ENCODE measurements around the gene LRIG3.
"Not testable (repeated sequence)": the region's sequence is repeated elsewhere in the genome, so short reads cannot be mapped to it uniquely, and the experiment has no call there.

Gene LRIG3

GRCh38 chr12:58931518-58931917, 11.2 kb upstream of the LRIG3 start:
- DNase-seq: no peak

- no peak for DNase-seq
These were observed 10.5 kb upstream of the LRIG3 start for GRCh38 chr12:58930770-58931324.

DNA sequence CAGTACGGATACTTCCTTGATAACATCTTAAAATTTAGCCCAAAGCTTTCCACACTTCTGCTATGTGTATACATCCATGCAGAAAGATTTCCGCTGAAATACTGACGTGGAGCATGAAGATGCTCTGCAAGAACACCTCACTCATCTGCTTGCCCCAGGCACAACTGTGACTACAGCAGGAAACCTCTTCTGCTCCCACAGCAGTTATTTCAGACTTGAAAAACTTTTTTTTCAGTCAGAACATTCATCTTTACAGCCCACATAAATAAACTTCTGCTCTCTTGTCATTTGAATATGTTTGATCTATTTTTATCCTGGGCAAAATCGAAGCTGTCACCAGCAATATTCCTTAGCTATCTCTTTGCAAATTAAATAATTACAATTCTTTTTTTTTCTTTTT, 6.8 kb upstream of the LRIG3 start:
- no peak for DNase-seq

- DNase-seq: no peak
These were observed 6.3 kb upstream of the LRIG3 start for GRCh38 chr12:58926586-58926985.

DNA sequence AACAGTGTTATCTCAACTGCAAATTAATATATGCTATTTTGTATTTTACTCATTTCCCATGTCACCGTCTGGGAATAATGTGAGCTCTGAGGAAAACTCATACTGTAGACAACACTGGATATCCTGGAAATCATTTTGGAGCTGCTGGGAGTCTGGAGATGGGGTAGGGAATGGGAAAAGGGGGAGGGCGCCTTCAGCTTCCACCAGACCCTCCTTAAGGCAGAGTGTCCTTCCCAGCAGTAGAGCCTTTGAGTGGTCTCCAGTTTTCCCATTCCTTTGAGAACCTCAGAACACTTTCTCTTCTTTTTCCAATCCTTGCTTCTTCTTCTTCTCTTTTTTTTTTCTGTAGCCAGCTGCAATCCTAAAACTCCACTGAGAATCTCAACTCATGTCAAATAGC, 5.4 kb upstream of the LRIG3 start:
- DNase-seq: no peak

DNA sequence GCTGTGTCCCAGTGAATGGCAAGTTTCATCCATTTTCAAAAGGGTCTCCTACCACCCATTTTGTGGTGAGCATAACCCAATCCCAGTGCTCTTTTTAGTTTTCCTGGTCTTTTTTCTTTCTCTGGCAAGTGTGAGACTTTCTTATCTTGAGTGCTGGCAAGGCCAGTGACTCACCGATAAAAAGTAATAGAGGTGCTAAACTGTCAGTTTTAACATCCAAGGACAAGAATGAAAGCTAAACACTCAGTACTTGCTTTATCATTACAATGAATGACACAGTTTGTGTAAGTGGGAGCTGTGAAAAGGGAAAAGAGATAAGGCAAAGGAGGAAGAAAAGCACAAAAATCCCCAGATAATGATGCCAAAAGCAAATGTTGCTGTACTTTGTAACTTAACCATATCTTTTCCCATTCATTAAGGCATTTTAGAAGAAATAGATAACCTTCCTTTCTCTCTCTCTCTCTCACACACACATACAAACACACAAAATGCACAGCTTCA, 4.9 kb upstream of the LRIG3 start:
- no peak for DNase-seq

- no peak for DNase-seq
These were observed 4.3 kb upstream of the LRIG3 start for GRCh38 chr12:58924652-58925051.

- DNase-seq: no peak
These were observed 3.5 kb upstream of the LRIG3 start for GRCh38 chr12:58923781-58924180.

- no peak for DNase-seq
These were observed 2.5 kb upstream of the LRIG3 start for GRCh38 chr12:58922849-58923248.

DNA sequence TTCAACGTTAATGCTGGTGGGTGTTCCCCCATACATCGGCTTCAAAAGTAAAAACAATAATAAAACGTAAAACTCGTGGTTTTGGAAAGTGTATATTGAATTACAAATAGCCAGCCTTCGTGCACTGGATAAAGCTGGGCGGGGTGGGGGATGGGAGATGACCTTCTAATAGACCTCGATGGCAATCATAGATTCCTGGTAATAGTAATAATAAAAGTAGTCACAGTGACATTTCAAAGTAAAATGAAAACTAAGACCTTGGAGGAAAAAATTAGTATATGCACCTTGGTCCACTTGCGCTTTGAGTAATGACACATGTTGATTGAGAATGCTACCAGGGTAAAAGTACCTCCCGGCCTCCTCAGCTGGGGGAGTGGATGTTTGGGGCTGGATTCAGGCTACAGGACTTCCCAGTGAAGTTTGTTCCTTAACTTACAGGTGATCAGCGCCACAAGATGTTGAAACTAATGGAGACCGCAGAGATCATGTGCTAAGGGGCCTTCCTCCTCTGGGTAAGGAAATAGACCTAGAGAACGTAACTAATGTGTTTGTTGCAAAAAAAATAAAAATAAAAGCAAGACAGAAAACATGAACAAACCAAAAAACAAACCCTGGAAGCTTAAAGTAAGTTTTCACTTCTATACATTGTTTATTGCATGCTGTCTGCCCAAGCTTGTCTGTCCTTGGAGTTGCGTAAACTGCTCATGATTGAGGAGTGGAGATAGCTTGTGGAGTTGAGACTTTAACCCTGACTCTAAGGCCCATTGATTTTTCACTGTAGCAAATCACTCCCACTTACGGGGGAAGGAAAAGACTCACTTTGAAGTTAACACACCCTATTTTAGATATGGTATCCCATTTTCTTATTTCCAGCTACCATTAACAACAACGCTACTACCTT, 907 bp upstream of the LRIG3 start:
- DNase-seq: no peak

DNA sequence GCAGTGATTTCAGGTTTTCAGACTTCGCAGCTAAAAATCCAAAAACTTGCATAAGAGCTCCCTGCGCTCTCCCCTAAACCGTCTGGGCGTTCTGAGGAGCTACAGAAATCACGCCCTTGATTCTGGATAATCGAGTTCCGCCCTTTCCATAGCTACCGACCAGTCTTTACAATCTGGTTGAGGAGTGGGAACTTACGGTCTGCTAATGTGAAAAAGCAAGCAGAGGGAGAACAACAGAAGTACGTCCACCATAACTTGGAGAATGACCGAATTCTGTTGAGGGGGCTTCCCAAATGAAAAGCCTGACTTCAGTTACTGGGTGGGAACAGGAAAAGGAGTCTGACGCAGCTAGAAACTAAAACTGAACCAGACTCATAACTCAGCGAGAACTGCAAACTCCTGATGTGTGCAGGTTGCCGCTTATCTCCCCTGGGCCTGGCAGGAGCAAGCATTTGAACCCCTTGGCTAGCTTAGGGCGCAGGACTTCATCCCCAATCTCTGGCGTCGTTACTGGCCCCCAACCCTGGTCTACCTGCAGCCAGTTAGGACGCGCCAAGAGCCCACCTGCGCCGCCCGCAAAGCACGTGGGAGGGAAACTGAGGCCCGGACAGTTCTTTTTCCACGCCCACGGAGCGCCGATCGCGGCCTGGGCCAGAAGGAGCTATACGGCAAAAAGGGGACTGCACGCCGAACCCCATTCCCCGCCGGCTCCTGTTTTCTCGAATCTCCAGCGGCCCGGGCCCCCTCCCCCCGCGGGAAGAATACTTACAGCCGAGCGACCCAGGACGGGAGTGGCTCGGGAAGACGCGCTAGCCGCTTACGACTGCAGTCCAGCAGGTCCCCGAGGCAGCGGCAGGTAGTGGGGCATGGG, 838 bp downstream of the LRIG3 start:
- DNase-seq: no peak

GRCh38 chr12:58918469-58918844, 1.8 kb downstream of the LRIG3 start:
- DNase-seq: no peak

DNA sequence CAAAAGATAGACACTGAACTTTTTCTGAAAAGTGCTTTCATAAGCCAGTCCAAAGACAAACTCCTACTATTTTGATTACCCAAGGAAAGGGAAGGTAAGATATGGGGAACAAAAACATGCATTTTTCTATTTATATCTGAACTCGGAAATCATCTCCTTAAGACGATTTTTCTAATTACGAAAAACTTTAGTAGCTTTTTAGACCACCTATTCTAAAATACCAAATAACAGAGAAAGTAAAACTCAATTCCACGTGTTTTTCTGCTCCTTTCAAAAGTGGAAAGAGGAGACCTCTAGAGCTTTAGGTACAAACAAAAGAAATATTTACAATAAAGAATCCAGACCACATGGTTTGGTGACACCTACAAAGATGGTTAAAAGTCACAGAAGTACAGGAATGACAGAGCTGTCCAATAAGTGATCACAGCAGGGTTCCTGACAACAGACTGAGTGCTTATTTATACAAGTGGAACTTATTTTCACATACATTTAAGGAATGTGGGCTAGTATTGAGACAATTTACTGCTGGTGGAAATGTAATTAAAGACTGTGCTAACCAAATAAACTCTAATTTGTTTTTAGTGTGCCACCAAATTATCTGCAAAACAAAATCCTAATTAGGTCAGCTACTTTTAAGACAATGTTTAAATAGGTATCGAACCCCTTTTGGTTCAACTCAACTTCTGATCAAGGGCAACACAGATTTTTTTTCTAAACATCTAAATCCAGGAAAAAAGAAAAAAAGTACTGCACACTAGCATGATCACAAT, 2.4 kb downstream of the LRIG3 start:
- no peak for DNase-seq

- DNase-seq: no peak
These were observed 3.3 kb downstream of the LRIG3 start for GRCh38 chr12:58916921-58917511.

- no peak for DNase-seq
These were observed 4.1 kb downstream of the LRIG3 start for GRCh38 chr12:58916161-58916621.

DNA sequence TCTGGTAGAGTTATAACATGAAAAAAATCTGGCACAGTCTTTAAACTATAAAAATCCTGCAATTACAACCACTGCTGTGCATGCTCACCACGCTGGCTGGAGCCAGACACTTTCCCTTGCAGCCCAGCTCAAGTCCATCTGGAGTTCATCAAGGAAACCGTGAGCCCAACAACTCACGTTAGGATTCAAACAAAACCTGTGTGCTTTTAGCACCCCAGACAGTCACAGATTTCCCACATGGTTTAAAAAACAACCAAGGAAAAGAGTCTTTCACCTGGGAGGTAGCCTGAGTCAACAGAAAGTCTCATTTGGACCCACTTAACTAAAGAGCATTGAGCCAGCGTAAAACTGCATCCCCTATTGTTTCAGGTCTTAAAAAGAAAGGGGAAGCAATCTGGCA, 4.7 kb downstream of the LRIG3 start:
- no peak for DNase-seq

- no peak for DNase-seq
These were observed 5.3 kb downstream of the LRIG3 start for GRCh38 chr12:58915037-58915436.

DNA sequence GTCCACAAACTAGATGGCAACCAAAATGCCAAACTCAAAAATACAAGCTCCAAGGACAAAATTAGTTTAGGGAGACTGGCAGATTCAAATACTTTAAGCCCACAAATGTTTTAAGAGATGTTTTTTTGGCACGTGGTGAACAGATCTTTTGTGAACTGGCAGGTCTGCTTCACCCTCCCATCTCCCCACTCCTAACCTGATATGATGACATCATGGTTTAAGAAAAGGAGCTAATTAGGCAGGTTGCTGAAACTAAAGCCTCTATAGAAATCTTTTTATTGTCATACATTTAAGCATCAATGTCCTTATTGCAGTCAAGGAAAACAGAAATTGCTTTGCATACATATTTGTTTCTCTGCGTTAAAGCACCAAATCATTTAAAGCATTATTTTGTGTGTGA, 5.8 kb downstream of the LRIG3 start:
- DNase-seq: no peak

GRCh38 chr12:58907391-58907790, 12.9 kb downstream of the LRIG3 start:
- DNase-seq: no peak

GRCh38 chr12:58906917-58907316, 13.4 kb downstream of the LRIG3 start:
- DNase-seq: no peak

DNA sequence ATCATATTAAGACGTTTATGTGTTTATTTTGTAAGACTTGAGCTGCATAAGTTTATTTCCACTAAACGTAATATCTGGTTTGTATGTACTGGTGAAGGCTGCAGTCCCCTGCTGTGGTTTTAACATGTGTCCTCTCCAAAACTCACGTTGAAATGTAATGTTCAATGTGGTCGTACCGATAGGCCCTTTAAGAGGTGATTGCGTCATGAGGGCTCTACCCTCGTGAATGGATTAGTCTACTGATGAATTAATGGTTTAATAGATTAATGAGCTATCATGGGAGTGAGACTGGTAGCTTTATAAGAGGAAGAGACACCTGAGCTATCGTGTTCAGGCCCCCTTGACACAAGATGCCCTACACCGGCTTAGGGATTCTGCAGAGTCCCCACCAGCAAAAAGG, 14.9 kb downstream of the LRIG3 start:
- DNase-seq: no peak

DNA sequence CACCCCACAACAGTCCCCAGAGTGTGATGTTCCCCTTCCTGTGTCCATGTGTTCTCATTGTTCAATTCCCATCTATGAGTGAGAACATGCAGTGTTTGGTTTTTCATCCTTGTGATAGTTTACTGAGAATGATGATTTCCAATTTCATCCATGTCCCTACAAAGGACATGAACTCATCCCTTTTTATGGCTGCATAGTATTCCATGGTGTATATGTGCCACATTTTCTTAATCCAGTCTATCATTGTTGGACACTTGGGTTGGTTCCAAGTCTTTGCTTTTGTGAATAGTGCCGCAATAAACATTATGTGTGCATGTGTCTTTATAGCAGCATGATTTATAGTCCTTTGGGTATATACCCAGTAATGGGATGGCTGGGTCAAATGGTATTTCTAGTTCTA, 17.6 kb downstream of the LRIG3 start:
- DNase-seq: not testable (repeated sequence)
